Ovary (tissue), 3 donors: ENCODE measurements around the gene MED12.

Source experiments
- CTCF ChIP-seq, 3 donors: fragments of 450-650 bp in 2 of 3; fragments of 200-600 bp in 1 of 3; IDR thresholded peaks; one replicate each; pipeline versions ENCODE4 v1.5.1 to v1.8.0; 2016 to 2022; ENCODE audit warnings: antibody characterized with exemption in 3 of 3, mild to moderate bottlenecking in 1 of 3
- EP300 ChIP-seq: sonication (generic); formaldehyde crosslinking; IDR thresholded peaks from one replicate; pipeline ENCODE4 v1.6.1; 2017; ENCODE audit warnings: antibody characterized with exemption
- POLR2A ChIP-seq: fragments of 450-650 bp; IDR thresholded peaks from one replicate; pipeline ENCODE4 v1.6.1; 2017; ENCODE audit warnings: antibody characterized with exemption, mild to moderate bottlenecking, moderate library complexity
- donor health status: DM: no; HTN: no; CAD: no.

- TF ChIP-seq CTCF (IDR thresholded peaks at IDR 0.05) (no peak), EP300 (no peak), POLR2A (no peak)
These were observed 40.2 kb downstream of the MED12 start for GRCh38 chrX:71158603-71159002.
